ENCODE measurements around the gene HIGD2A. TPM values are rescaled to one million over a fixed set of nuclear protein-coding genes. Genes with fewer than 3 reads are reported as not detected.

The HIGD2A gene
- total and polyA plus RNA-seq, 7 donors: 201 to 457 (median 235) TPM

DNA sequence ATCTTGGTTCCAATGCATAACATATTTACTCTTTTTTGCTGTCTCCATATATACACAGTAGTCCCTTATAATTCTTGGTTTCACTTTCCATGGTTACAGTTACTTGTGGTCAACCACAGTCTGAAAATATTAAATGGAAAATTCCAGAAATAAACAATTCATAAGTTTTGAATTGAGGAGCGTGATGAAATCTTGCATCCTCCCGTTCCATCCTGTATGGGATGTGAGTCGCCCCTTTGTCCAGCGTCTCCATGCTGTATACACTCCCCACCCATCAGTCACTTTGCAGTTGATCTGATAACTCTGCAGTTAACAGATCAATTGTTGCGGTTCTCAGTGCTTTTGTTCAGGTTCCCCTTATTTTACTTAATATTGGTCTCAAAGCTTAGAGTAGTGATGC is 48.1 kb downstream of the HIGD2A start:
- TF ChIP-seq POLR2A (IDR thresholded peaks at IDR 0.05) (no peak), EP300 (IDR thresholded peaks at IDR 0.05) (no peak)
- TF ChIP-seq, protein P1, sequence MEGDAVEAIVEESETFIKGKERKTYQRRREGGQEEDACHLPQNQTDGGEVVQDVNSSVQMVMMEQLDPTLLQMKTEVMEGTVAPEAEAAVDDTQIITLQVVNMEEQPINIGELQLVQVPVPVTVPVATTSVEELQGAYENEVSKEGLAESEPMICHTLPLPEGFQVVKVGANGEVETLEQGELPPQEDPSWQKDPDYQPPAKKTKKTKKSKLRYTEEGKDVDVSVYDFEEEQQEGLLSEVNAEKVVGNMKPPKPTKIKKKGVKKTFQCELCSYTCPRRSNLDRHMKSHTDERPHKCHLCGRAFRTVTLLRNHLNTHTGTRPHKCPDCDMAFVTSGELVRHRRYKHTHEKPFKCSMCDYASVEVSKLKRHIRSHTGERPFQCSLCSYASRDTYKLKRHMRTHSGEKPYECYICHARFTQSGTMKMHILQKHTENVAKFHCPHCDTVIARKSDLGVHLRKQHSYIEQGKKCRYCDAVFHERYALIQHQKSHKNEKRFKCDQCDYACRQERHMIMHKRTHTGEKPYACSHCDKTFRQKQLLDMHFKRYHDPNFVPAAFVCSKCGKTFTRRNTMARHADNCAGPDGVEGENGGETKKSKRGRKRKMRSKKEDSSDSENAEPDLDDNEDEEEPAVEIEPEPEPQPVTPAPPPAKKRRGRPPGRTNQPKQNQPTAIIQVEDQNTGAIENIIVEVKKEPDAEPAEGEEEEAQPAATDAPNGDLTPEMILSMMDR (IDR thresholded peaks at IDR 0.05): no peak
- Histone ChIP-seq H3K9me3 (no peaks in the 10 kb centered on the region), H3K27ac (no peak overlapping the region), H3K4me3 (no peak overlapping the region), H3K36me3 (no peaks in the 10 kb centered on the region), H3K27me3 (peaks cover 0 to 13% (median 3%) of the 10 kb centered on the region in 3 donors), H3K4me1 (no peaks in the 10 kb centered on the region)
- 31 to 47% methylated on average over 5 of the region's 5 CpGs for WGBS, 2 donors
- intact Hi-C loops (cut with DNase I): no loop called here
- no peak for DNase-seq

- intact Hi-C loops (cut with DNase I): no loop called here
- Histone ChIP-seq H3K4me1 (no peaks in the 10 kb centered on the region), H3K4me3 (no peak overlapping the region), H3K27ac (no peak overlapping the region), H3K36me3 (no peaks in the 10 kb centered on the region), H3K9me3 (no peaks in the 10 kb centered on the region), H3K27me3 (peaks cover 0 to 13% (median 3%) of the 10 kb centered on the region in 3 donors)
- 85 to 87% methylated on average over 12 of the region's 12 CpGs for WGBS, 2 donors
- TF ChIP-seq, protein P1 (IDR thresholded peaks at IDR 0.05): no peak
- no peak for TF ChIP-seq POLR2AphosphoS5 (IDR thresholded peaks at IDR 0.05)
- no peak for TF ChIP-seq POLR2A (IDR thresholded peaks at IDR 0.05)
- TF ChIP-seq EP300 (IDR thresholded peaks at IDR 0.05): no peak
- DNase-seq: no peak
These were observed 50.6 kb downstream of the HIGD2A start for GRCh38 chr5:176438959-176439757.

Small RNA genes lying within 50 kb of the gene (small RNA-seq; reads per million reads assigned to genes)
- gene AC010297.1 (0 reads per million in 3 donors), gene MIR1271 (0.58 to 1.8 (median 1.7) reads per million in 3 donors)

Other genes starting within 250 kb of the HIGD2A start
- gene SIMC1, start 150.3 kb upstream of the HIGD2A start, total RNA-seq: 10 to 100 TPM in 2 of 4 donors, 1 to 10 TPM in 2; 6.8 to 26.0 (median 9.3) TPM
- 10 to 100 TPM in 1 of 3 donors, 1 to 10 TPM in 2; 7.9 to 10.2 (median 8.1) TPM for gene SIMC1, start 150.3 kb upstream of the HIGD2A start, polyA plus RNA-seq
- 100 to 1,000 TPM in 3 of 4 donors, 10 to 100 TPM in 1; 88.8 to 117 (median 108) TPM for gene KIAA1191, start 27.0 kb upstream of the HIGD2A start, total RNA-seq
- 100 to 1,000 TPM in 1 of 3 donors, 10 to 100 TPM in 2; 41.0 to 112 (median 62.5) TPM for gene KIAA1191, start 27.0 kb upstream of the HIGD2A start, polyA plus RNA-seq
- 10 to 100 TPM in 2 of 4 donors, 1 to 10 TPM in 2; 5.6 to 16.9 (median 10.5) TPM for gene ARL10, start 23.3 kb upstream of the HIGD2A start, total RNA-seq
- gene ARL10, start 23.3 kb upstream of the HIGD2A start, polyA plus RNA-seq: 1 to 10 TPM in 1 of 3 donors, under 1 TPM in 2; 0.23 to 1.8 (median 0.60) TPM
- 10 to 100 TPM in 1 of 4 donors, 1 to 10 TPM in 3; 4.4 to 17.8 (median 9.6) TPM for gene NOP16, start 153 bp upstream of the HIGD2A start, total RNA-seq
- gene NOP16, start 153 bp upstream of the HIGD2A start, polyA plus RNA-seq: 10 to 100 TPM; 21.3 to 50.7 (median 22.2) TPM
- 100 to 1,000 TPM; 129 to 163 (median 156) TPM for gene CLTB, start 27.8 kb downstream of the HIGD2A start, total RNA-seq
- 100 to 1,000 TPM; 274 to 403 (median 280) TPM for gene CLTB, start 27.8 kb downstream of the HIGD2A start, polyA plus RNA-seq
- gene FAF2, start 59.6 kb downstream of the HIGD2A start, total RNA-seq: 10 to 100 TPM; 18.5 to 24.6 (median 19.1) TPM
- gene FAF2, start 59.6 kb downstream of the HIGD2A start, polyA plus RNA-seq: 10 to 100 TPM in 1 of 3 donors, 1 to 10 TPM in 2; 4.2 to 19.8 (median 4.4) TPM
- gene RNF44, start 148.7 kb downstream of the HIGD2A start, total RNA-seq: 10 to 100 TPM in 2 of 4 donors, 1 to 10 TPM in 2; 7.6 to 15.0 (median 11.1) TPM
- gene RNF44, start 148.7 kb downstream of the HIGD2A start, polyA plus RNA-seq: 10 to 100 TPM; 18.0 to 64.0 (median 25.4) TPM
- 1 to 10 TPM in 1 of 4 donors, under 1 TPM in 1, not detected in 2; 0.71 to 1.1 TPM for gene CDHR2, start 160.6 kb downstream of the HIGD2A start, total RNA-seq
- 10 to 100 TPM in 2 of 3 donors, 1 to 10 TPM in 1; 9.6 to 57.9 (median 47.9) TPM for gene CDHR2, start 160.6 kb downstream of the HIGD2A start, polyA plus RNA-seq
- 1 to 10 TPM in 2 of 4 donors, under 1 TPM in 2; 0.33 to 1.6 (median 0.81) TPM for gene GPRIN1, start 221.4 kb downstream of the HIGD2A start, total RNA-seq
- 1 to 10 TPM in 1 of 3 donors, under 1 TPM in 2; 0.60 to 1.4 (median 0.69) TPM for gene GPRIN1, start 221.4 kb downstream of the HIGD2A start, polyA plus RNA-seq
- 1 to 10 TPM in 1 of 4 donors, not detected in 3; 2.2 TPM for gene SNCB, start 241.8 kb downstream of the HIGD2A start, total RNA-seq
- under 1 TPM in 1 of 3 donors, not detected in 2; 0.23 TPM for gene SNCB, start 241.8 kb downstream of the HIGD2A start, polyA plus RNA-seq
- under 1 TPM in 1 of 4 donors, not detected in 3; 0.36 TPM for gene EIF4E1B, start 241.9 kb downstream of the HIGD2A start, total RNA-seq
- not detected for gene EIF4E1B, start 241.9 kb downstream of the HIGD2A start, polyA plus RNA-seq